DND-41 (cell line): ENCODE results near the gene LHX3.

ENCODE experiments used
- EZH2 ChIP-seq: IDR thresholded peaks from 3 replicates; pipeline ENCODE4 v1.6.1; 2012; ENCODE audit warnings: borderline replicate concordance, low read depth, mild to moderate bottlenecking, moderate library complexity, low read length, inconsistent platforms; ENCODE audit not compliant: severe bottlenecking
- TF ChIP-seq, protein P1 (sequence below): IDR thresholded peaks from 2 replicates; pipeline ENCODE4 v1.5.1; 2012; ENCODE audit warnings: borderline replicate concordance, low read length, moderate library complexity, mild to moderate bottlenecking; ENCODE audit not compliant: poor library complexity, severe bottlenecking; ENCODE audit errors: extremely low read depth

DNA sequence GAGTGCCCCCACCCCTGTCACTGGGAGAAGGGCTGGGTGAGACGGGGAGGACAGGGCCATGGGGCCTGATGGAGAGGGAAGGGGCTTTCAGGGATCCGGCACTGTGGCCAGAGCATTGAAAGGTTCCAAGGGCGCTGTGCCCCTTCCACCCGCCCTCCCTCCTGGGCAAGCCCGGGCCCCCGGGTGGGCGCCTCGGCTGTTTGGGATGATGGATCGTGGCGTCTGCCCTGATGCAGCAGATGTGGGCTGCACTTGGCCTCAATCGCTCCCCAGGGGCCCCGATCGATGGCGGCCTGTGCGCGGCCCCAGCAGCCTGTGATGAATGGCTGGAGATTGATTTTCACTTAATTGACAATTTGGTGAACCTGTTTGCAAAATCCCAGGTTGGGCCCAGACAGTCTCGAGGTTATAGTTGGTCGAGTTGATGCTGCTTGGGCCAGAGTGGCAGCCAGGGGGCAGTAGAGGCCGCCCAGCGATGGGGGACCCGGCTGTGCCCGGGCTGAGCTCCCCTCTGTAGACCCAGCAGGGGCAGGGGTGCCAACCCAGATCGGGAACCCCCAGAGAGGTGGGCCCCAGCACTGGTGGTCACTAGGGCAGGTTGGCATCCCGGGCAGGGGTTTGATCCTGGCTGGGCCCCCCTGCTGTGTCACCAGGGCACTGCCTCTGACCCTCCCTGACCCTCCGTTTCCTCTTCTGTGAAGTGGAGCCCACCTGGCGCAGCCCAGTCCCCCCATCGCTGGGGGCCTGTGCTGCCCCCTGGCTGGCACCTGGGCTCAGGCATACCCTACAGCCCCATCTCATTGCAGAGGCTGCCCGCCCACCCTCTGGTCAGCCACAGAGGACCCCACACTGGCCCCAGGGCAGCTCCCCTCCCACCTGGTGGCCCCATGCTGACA, 34.7 kb downstream of the LHX3 start:
- TF ChIP-seq, protein P1, sequence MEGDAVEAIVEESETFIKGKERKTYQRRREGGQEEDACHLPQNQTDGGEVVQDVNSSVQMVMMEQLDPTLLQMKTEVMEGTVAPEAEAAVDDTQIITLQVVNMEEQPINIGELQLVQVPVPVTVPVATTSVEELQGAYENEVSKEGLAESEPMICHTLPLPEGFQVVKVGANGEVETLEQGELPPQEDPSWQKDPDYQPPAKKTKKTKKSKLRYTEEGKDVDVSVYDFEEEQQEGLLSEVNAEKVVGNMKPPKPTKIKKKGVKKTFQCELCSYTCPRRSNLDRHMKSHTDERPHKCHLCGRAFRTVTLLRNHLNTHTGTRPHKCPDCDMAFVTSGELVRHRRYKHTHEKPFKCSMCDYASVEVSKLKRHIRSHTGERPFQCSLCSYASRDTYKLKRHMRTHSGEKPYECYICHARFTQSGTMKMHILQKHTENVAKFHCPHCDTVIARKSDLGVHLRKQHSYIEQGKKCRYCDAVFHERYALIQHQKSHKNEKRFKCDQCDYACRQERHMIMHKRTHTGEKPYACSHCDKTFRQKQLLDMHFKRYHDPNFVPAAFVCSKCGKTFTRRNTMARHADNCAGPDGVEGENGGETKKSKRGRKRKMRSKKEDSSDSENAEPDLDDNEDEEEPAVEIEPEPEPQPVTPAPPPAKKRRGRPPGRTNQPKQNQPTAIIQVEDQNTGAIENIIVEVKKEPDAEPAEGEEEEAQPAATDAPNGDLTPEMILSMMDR, result peak; percentile 74
- no peak for TF ChIP-seq EZH2
